HG03103 (cell line): ENCODE results near the gene KLK1.

Source experiments
- ATAC-seq: cut with Tn5 transposase; IDR thresholded peaks from one replicate; pipeline ENCODE4 v1.9.1; 2021; ENCODE audit warnings: low read depth; ENCODE audit not compliant: unreplicated experiment

Gene KLK1

DNA sequence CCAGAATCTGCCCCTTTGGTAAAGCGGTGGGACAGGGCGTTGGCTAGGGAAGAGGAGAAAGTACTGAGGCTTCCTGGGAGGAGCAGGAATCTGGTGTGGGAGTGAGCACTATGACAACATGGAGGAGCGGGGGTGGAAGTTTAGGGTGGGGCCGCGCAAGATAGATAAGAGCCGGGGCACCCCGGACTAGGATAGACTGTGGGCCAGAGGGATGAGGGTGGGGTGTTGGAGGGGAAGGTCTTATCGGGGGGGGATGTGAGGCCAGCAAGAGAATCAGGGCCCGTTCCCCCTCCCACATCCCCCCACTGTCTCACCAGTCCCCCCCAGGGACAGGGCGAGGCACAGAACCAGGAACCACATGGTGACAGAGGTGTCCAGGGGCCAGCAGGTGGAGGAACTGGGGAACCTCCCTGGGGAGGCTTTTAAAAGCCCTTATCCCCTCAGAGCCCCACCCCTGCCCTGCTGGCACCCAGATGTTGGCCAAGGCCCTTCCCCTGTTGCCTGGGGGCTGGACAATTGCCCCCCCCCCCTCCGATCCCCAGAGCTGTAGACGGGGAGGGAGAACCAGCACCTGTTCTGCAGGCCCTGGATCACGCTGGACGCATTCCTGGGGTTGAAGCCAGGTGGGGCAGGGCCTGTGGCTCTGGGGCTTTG, at the start of gene KLK1:
Gene KLK1, minus strand, starts transcription at position 399 of the 654 bp plus-strand sequence. Its CDS starts 39 bp downstream, at position 360.
- ATAC-seq = no peak

DNA sequence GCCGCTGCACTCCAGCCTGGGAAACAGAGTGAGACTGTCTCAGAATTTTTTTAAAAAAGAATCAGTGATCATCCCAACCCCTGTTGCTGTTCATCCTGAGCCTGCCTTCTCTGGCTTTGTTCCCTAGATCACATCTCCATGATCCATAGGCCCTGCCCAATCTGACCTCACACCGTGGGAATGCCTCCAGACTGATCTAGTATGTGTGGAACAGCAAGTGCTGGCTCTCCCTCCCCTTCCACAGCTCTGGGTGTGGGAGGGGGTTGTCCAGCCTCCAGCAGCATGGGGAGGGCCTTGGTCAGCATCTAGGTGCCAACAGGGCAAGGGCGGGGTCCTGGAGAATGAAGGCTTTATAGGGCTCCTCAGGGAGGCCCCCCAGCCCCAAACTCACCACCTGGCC, 49.5 kb upstream of the KLK1 start, which contains the start of gene KLK2:
Gene KLK2, plus strand, starts transcription at position 384 of the 400 bp plus-strand sequence. CDS start 35 bp downstream, outside the sequence.
- no peak for ATAC-seq

DNA sequence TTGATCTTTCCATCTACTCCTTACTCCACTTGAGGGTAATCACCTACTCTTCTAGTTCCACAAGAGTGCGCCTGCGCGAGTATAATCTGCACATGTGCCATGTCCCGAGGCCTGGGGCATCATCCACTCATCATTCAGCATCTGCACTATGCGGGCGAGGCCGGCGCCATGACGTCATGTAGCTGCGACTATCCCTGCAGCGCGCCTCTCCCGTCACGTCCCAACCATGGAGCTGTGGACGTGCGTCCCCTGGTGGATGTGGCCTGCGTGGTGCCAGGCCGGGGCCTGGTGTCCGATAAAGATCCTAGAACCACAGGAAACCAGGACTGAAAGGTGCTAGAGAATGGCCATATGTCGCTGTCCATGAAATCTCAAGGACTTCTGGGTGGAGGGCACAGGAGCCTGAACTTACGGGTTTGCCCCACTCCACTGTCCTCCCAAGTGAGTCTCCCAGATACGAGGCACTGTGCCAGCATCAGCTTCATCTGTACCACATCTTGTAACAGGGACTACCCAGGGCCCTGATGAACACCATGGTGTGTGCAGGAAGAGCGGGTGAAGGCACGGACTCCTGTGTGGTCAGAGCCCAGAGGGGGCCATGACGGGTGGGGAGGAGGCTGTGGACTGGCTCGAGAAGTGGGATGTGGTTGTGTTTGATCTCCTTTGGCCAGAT, 47.0 kb upstream of the KLK1 start:
- ATAC-seq = no peak

DNA sequence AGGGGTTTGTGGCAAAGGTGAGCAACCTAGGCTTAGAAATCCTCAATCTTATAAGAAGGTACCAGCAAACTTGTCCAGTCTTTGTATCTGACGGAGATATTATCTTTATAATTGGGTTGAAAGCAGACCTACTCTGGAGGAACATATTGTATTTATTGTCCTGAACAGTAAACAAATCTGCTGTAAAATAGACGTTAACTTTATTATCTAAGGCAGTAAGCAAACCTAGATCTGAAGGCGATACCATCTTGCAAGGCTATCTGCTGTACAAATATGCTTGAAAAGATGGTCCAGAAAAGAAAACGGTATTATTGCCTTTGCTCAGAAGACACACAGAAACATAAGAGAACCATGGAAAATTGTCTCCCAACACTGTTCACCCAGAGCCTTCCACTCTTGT, 45.9 kb upstream of the KLK1 start:
- ATAC-seq = no peak

DNA sequence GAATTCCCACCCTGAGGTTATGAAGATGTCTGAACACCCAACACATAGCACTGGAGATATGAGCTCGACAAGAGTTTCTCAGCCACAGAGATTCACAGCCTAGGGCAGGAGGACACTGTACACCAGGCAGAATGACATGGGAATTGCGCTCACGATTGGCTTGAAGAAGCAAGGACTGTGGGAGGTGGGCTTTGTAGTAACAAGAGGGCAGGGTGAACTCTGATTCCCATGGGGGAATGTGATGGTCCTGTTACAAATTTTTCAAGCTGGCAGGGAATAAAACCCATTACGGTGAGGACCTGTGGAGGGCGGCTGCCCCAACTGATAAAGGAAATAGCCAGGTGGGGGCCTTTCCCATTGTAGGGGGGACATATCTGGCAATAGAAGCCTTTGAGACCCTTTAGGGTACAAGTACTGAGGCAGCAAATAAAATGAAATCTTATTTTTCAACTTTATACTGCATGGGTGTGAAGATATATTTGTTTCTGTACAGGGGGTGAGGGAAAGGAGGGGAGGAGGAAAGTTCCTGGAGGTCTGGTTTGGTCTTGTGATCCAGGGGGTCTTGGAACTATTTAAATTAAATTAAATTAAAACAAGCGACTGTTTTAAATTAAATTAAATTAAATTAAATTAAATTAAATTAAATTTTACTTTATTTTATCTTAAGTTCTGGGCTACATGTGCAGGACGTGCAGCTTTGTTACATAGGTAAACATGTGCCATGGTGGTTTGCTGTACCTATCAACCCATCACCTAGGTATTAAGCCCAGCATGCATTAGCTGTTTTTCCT, 38.1 kb upstream of the KLK1 start:
- ATAC-seq = no peak

DNA sequence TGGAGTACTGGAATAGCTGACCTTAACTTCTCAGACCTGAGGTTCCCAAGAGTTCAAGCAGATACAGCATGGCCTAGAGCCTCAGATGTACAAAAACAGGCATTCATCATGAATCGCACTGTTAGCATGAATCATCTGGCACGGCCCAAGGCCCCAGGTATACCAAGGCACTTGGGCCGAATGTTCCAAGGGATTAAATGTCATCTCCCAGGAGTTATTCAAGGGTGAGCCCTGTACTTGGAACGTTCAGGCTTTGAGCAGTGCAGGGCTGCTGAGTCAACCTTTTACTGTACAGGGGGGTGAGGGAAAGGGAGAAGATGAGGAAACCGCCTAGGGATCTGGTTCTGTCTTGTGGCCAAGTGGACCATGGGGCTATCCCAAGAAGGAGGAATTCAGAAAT, 37.4 kb upstream of the KLK1 start:
- ATAC-seq = no peak

DNA sequence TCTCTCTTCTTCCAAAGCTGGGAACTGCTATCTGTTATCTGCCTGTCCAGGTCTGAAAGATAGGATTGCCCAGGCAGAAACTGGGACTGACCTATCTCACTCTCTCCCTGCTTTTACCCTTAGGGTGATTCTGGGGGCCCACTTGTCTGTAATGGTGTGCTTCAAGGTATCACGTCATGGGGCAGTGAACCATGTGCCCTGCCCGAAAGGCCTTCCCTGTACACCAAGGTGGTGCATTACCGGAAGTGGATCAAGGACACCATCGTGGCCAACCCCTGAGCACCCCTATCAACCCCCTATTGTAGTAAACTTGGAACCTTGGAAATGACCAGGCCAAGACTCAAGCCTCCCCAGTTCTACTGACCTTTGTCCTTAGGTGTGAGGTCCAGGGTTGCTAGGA, 36.3 kb upstream of the KLK1 start:
- no peak for ATAC-seq

DNA sequence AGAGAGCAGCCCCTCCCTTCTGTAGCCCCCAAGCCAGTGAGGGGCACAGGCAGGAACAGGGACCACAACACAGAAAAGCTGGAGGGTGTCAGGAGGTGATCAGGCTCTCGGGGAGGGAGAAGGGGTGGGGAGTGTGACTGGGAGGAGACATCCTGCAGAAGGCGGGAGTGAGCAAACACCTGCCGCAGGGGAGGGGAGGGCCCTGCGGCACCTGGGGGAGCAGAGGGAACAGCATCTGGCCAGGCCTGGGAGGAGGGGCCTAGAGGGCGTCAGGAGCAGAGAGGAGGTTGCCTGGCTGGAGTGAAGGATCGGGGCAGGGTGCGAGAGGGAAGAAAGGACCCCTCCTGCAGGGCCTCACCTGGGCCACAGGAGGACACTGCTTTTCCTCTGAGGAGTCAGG, 35.3 kb upstream of the KLK1 start:
- ATAC-seq = no peak

DNA sequence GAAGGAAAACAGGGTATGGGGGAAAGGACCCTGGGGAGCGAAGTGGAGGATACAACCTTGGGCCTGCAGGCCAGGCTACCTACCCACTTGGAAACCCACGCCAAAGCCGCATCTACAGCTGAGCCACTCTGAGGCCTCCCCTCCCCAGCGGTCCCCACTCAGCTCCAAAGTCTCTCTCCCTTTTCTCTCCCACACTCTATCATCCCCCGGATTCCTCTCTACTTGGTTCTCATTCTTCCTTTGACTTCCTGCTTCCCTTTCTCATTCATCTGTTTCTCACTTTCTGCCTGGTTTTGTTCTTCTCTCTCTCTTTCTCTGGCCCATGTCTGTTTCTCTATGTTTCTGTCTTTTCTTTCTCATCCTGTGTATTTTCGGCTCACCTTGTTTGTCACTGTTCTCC, 33.8 kb upstream of the KLK1 start:
- ATAC-seq = no peak

DNA sequence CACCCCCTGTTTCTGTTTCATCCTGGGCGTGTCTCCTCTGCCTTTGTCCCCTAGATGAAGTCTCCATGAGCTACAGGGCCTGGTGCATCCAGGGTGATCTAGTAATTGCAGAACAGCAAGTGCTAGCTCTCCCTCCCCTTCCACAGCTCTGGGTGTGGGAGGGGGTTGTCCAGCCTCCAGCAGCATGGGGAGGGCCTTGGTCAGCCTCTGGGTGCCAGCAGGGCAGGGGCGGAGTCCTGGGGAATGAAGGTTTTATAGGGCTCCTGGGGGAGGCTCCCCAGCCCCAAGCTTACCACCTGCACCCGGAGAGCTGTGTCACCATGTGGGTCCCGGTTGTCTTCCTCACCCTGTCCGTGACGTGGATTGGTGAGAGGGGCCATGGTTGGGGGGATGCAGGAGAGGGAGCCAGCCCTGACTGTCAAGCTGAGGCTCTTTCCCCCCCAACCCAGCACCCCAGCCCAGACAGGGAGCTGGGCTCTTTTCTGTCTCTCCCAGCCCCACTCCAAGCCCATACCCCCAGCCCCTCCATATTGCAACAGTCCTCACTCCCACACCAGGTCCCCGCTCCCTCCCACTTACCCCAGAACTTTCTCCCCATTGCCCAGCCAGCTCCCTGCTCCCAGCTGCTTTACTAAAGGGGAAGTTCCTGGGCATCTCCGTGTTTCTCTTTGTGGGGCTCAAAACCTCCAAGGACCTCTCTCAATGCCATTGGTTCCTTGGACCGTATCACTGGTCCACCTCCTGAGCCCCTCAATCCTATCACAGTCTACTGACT, 31.2 kb upstream of the KLK1 start, which contains the start of gene KLK3:
Gene KLK3, plus strand, starts transcription at position 280 of the 775 bp plus-strand sequence. Its CDS starts 41 bp downstream, at position 321.
- ATAC-seq = no peak

DNA sequence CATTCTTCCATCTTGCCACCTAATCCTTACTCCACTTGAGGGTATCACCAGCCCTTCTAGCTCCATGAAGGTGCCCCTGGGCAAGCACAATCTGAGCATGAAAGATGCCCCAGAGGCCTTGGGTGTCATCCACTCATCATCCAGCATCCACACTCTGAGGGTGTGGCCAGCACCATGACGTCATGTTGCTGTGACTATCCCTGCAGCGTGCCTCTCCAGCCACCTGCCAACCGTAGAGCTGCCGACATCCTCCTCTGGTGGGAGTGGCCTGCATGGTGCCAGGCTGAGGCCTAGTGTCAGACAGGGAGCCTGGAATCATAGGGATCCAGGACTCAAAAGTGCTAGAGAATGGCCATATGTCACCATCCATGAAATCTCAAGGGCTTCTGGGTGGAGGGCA, 28.0 kb upstream of the KLK1 start:
- ATAC-seq = no peak

DNA sequence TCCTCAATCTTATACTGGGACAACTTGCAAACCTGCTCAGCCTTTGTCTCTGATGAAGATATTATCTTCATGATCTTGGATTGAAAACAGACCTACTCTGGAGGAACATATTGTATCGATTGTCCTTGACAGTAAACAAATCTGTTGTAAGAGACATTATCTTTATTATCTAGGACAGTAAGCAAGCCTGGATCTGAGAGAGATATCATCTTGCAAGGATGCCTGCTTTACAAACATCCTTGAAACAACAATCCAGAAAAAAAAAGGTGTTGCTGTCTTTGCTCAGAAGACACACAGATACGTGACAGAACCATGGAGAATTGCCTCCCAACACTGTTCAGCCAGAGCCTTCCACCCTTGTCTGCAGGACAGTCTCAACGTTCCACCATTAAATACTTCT, 27.2 kb upstream of the KLK1 start:
- ATAC-seq = no peak

DNA sequence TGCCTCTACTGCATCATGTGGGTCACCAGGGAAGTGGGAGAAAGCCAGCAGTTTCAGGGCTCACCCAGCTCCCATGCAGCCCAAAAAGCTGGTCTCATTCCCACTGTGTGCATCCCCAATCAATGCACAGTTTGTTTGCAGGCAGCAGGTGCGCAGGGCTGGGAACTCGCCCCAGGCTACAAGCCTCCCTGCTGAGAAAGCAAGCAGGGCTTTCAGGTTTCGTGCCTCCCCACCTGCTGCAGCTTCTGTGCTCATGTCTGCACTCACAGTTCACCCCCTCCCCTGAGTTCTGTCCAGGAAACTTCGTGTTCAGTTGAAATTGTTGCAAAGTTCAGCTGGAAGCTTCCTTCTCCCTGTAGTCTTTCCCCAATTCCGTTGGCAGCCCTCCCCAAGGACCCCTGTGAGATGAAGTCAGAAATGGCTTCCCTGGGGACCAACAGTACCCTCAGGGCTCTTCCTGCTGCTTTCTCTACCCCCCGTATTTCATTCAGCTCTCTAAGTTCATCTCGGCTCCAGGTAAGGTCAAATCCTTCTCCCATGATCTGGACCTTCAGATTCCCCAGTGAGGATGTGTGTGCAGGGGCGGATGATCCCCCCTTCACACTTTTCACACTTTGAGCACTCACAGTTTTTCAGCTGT, 20.8 kb upstream of the KLK1 start:
- ATAC-seq = no peak

DNA sequence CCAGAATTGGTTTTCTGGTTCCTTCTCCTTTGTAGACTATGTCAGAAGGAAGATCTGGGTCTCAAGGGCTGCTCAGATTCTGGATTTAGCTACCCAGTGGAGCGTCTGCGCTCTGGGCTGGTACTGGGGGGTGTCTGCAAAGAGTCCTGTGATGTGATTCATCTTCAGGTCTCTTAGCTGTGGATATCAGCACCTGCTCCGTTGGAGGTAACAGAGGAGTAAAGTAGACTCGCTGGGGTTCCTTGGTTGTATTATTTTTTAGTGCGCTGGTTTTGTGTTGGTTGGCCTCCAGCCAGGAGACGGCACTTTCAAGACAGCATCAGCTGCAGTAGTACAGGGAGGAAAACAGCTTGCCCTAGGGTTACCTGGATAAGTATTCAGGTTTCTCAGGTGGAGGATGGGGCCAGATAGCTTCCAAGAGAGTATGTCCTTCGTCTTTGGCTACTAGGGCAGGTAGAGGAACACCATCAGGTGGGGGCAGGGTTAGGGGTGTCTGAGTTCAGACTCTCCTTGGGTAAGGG, 20.2 kb upstream of the KLK1 start:
- ATAC-seq = no peak

DNA sequence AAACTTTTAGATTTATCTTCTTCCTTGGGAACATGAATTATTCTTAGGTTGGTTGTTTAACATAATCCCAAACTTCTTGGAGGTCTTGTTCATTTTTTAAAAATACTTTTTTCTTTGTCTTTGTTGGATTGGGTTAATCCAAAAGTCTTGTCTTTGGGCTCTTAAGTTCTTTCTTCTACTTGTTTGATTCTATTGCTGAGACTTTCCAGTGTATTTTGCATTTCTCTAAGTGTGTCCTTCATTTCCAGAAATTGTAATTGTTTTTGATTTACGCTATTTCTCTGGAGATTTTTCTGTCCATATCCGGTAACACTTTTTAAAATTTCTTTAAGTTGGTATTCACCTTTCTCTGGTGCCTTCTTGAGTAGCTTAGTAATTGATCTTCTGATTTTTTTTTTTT, 19.6 kb upstream of the KLK1 start:
- no peak for ATAC-seq

DNA sequence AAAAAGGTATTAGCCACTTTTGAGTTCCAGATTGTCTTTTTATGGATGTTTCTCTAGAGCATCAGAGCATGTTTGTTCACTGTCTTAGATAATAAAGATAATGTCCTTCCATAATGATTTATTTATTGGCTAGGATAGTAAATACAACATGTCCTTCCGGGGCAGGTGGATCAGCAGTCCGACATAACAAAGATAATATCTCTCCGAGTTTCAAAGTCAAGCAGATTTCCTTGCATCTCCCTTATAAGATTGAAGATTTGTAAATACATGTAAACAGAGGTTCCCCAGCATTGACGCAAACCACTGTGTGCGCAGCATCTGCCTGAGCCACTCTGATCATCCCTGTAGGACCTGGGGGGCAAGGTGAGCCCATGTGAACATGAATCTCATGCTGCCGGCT, 18.5 kb upstream of the KLK1 start:
- ATAC-seq = no peak

DNA sequence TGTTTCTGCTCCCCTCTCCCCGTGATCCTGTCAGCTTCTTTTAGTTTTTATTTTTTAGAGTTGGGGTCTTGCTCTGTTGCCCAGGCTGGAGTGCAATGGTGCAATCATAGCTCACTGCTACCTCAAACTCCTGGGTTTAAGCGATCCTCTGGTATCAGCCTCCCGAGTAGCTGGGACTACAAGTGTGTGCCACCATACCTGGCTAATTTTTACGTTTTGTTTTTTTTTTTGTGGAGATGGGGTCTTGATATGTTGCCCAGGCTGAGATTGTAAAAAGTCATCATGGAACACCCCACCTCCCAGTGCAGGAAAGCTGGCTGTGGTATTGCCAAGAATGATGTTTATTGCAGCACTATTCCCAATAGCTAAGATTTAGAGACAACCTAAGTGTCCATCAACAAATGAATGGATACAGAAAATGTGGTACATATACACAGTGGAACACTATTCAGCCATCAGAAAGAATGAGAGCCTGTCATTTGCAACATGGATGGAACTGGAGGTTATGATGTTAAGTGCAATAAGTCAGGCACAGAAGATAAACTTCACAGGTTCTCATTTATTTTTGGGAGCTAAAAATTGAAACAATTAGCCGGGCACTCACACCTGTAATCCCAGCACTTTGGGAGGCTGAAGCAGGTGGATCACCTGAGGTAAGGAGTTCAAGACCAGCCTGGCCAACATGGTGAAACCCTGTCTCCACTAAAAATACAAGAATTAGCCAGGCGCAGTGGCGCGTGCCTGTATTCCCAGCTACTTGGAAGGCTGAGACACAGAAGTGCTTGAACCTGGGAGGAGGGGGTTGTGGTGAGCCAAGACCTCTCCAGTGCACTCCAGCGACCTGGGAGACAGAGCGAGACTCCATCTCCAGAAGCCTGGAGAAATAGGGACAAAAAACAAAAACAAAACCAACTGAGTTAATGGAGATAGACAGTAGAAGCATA, 16.4 kb upstream of the KLK1 start:
- no peak for ATAC-seq

DNA sequence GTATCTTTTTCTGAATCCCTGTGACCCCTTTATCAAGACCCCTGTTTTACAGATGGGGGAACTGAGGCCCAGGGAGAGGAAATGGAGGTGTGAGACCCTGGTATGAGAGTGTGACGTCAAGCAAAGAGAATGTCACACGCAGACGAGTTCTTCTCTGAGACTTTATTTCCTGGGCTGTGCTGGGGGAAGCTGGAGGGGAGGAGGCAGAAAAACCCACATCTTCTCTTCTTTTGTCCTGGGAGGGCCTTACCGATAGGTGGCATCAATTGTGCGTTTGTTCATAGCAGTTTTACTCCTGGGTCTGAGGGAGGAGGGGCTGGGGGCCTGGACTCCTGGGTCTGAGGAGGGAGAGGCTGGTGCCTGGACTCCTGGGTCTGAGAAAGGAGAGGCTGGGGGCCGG, 14.7 kb upstream of the KLK1 start:
- ATAC-seq = no peak

DNA sequence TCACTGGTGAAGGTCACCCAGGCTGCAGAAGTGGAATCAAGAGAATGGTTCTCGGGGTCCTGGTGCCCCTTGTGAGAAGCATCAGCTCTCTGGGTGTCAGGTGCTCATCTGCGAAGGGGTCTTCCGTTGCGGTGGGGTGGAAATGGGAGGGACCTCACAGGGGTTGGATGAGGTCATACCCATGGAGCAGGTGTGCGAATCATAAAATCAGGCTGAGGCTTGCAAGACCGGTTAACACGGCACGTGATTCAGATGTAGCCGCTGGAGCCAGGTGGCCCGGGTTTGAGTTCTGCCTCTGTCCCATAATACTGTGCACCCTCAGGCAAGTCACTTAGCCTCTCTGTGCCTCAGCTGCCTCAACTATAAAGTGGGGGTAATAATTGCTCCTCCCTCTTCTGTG, 13.7 kb upstream of the KLK1 start:
- ATAC-seq = no peak
